MM.1S (cell line): ENCODE results near the gene SMAP1.

Experiments
- CTCF ChIP-seq: fragments of 300-600 bp; sonication (generic); IDR thresholded peaks from 2 replicates; pipeline ENCODE4 v1.5.1; 2016; ENCODE audit warnings: antibody characterized with exemption, low read length, mixed read lengths
- EZH2 ChIP-seq: fragments of 300-600 bp; sonication (generic); optimal IDR thresholded peaks from 2 replicates; pipeline ENCODE3; 2017; ENCODE audit warnings: low read depth, mild to moderate bottlenecking, antibody characterized with exemption, low read length, mixed read lengths

- TF ChIP-seq CTCF = no peak
- TF ChIP-seq EZH2 = no peak
Observed at GRCh38 chr6:70675822-70676221, 8.1 kb downstream of the SMAP1 start.
